Measurements from ENCODE around the gene MAPK1. TPM values are rescaled to one million over a fixed set of nuclear protein-coding genes. Genes with fewer than 3 reads are reported as not detected.
"Not testable (repeated sequence)": the region's sequence is repeated elsewhere in the genome, so short reads cannot be mapped to it uniquely, and the experiment has no call there.

Gene MAPK1
- total RNA-seq, 2 experiments from 2014 or later, result 39.4 to 44.0 TPM

DNA sequence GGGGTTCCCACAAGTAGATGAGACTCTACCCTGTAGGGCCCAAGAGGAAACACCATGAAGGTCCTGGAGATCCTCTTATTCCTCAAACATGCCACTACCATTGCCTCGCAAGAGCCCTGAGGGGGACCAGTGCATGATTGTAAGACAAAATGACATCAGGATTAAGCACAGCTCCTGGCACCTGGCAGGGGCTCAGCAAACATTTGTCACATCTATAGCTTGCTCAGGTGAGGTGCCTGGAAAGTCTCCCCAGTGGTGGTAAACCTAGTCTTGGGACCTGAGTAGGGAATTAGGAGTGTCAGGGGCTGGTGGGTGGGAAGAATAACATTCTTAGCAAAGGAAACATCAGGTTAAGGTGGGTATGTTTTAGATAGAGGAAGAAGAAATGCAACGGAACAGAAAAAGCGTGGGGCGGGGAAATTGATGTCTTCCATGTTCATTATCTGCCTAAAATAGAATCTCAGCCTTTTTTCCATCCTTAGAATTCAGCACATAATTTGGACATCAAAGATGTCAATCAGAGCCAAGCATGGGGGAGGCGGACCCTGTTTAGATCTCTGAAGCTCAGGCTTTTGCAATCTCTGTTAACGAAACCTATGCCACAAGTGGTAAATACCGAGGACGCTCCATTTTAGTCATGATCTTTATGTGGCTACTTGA, 132.8 kb downstream of the MAPK1 start:
- no peak for ATAC-seq (ENCODE audit: poor library complexity)
- Histone ChIP-seq H3K4me3 (ENCODE audit: low read length) (peak overlapping the region; percentile 56), H3K27ac (ENCODE audit: low read depth in 1 of 2, low read length in 2 of 2) (peak overlapping the region; percentile 57 to 59), H3K4me1 (ENCODE audit: insufficient read depth, low read length) (peaks cover 23% of the 10 kb centered on the region), H3K36me3 (ENCODE audit: insufficient read depth, low read length) (no peaks in the 10 kb centered on the region), H3K27me3 (ENCODE audit: control insufficient read depth in 1 of 2, insufficient read depth in 2 of 2, low read length in 2 of 2) (no peaks in the 10 kb centered on the region), H3K9me3 (ENCODE audit: control insufficient read depth in 1 of 2, insufficient read depth in 1 of 2, low read length in 2 of 2) (no peaks in the 10 kb centered on the region)
- H3K27me3 Mint-ChIP-seq, result no peaks in the 10 kb centered on the region
- ChIA-PET POLR2A (interaction anchor here (1.1 to 1.8 kb wide), 3 partner anchors 34 to 128 kb away, joined by 3 to 7 read pairs (median 3); no protein-coding TSS in a partner anchor), CTCF (interaction anchor here (1.2 to 1.5 kb wide), 3 partner anchors 21 to 203 kb away, joined by 3 to 5 read pairs (median 4); partner anchors contain the start of gene YDJC)
- H3K27ac Mint-ChIP-seq, result peak overlapping the region; percentile 79
- peak overlapping the region; percentile 80 for H3K4me3 Mint-ChIP-seq
- intact Hi-C loops (cut with DNase I, micrococcal nuclease), result no loop called here
- peak in 2 of 14 experiments; percentile 38 to 41 for DNase-seq
- TF ChIP-seq, protein P1, sequence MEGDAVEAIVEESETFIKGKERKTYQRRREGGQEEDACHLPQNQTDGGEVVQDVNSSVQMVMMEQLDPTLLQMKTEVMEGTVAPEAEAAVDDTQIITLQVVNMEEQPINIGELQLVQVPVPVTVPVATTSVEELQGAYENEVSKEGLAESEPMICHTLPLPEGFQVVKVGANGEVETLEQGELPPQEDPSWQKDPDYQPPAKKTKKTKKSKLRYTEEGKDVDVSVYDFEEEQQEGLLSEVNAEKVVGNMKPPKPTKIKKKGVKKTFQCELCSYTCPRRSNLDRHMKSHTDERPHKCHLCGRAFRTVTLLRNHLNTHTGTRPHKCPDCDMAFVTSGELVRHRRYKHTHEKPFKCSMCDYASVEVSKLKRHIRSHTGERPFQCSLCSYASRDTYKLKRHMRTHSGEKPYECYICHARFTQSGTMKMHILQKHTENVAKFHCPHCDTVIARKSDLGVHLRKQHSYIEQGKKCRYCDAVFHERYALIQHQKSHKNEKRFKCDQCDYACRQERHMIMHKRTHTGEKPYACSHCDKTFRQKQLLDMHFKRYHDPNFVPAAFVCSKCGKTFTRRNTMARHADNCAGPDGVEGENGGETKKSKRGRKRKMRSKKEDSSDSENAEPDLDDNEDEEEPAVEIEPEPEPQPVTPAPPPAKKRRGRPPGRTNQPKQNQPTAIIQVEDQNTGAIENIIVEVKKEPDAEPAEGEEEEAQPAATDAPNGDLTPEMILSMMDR (IDR thresholded peaks at IDR 0.05), result no peak
- peaks cover 14% of the 10 kb centered on the region for H3K4me1 Mint-ChIP-seq (ENCODE audit: low read depth)
- no peaks in the 10 kb centered on the region for H3K9me3 Mint-ChIP-seq
- no peaks in the 10 kb centered on the region for H3K36me3 Mint-ChIP-seq (ENCODE audit: low read depth)

DNA sequence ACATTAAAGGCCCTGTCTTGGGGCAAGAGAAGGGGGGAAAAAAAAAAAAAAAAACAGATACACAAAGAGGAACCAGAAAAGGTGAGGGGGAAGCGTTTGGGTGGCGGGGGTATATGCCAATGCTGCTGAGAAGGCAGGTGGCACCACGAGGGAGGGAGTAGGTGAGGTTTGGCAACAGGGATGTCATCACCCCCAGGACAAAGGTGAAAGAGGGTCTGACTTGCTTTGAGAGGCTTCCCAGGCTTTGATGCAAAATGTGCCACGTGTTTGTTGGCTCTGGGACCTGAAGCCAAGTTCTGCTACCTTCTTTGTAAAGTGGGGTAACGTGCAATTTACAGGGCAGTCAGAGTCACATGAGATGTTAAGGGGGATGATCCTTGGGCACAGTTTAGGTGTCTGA, 135.9 kb downstream of the MAPK1 start:
- Histone ChIP-seq H3K36me3 (ENCODE audit: insufficient read depth, low read length) (no peaks in the 10 kb centered on the region), H3K4me1 (ENCODE audit: insufficient read depth, low read length) (peaks cover 29% of the 10 kb centered on the region), H3K9me3 (ENCODE audit: control insufficient read depth in 1 of 2, insufficient read depth in 1 of 2, low read length in 2 of 2) (no peaks in the 10 kb centered on the region), H3K4me3 (ENCODE audit: low read length) (no peak overlapping the region), H3K27me3 (ENCODE audit: control insufficient read depth in 1 of 2, insufficient read depth in 2 of 2, low read length in 2 of 2) (no peaks in the 10 kb centered on the region), H3K27ac (ENCODE audit: low read depth in 1 of 2, low read length in 2 of 2) (no peak overlapping the region)
- TF ChIP-seq, protein P1 (IDR thresholded peaks at IDR 0.05), result no peak
- H3K4me3 Mint-ChIP-seq, result no peak overlapping the region
- intact Hi-C loops (cut with DNase I, micrococcal nuclease), result no loop called here
- no peak for ATAC-seq (ENCODE audit: poor library complexity)
- POLR2A ChIA-PET, result no interaction called here
- CTCF ChIA-PET, result no interaction called here
- H3K36me3 Mint-ChIP-seq (ENCODE audit: low read depth), result no peaks in the 10 kb centered on the region
- no peaks in the 10 kb centered on the region for H3K27me3 Mint-ChIP-seq
- peaks cover 17% of the 10 kb centered on the region for H3K4me1 Mint-ChIP-seq (ENCODE audit: low read depth)
- DNase-seq, result no peak
- no peaks in the 10 kb centered on the region for H3K9me3 Mint-ChIP-seq
- H3K27ac Mint-ChIP-seq, result no peak overlapping the region

DNA sequence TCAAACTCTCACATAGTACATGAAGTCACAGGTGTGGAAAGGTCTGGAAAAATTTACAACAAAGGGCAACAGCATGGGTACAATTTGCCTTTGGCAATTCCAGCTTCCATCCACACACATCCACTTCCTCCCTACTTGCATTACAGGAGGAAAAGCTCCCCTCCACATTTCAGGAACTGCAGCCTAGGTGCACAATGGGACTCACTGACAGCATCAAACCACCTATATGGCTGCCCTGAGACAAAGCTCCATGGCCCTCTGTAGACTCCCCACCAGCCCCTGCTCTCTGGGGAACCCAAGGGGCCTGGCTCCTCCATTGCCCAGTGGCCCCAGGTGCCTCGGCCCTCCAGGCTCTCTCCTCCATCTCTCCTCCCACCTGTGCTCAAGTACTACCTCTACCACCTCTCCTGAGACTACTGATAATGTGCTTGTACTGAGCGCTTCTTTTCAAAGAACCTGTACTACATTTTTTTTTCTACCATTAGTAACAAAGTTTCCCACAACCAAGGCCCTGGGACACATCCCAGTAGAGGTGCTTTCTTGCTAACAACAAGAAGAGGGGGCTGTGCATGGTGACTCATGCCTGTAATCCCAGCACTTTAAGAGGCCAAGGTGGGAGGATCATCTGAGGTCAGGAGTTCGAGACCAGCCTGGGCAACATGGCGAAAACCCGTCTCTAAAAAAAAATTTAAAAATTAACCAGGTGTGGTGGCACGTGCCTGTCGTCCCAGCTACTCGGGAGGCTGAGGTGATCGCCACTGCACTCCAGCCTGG, 136.7 kb downstream of the MAPK1 start:
- Histone ChIP-seq H3K36me3 (ENCODE audit: insufficient read depth, low read length) (no peaks in the 10 kb centered on the region), H3K27me3 (ENCODE audit: control insufficient read depth in 1 of 2, insufficient read depth in 2 of 2, low read length in 2 of 2) (no peaks in the 10 kb centered on the region), H3K4me1 (ENCODE audit: insufficient read depth, low read length) (peaks cover 30% of the 10 kb centered on the region), H3K27ac (ENCODE audit: low read depth in 1 of 2, low read length in 2 of 2) (no peak overlapping the region), H3K9me3 (ENCODE audit: control insufficient read depth in 1 of 2, insufficient read depth in 1 of 2, low read length in 2 of 2) (no peaks in the 10 kb centered on the region), H3K4me3 (ENCODE audit: low read length) (no peak overlapping the region)
- Mint-ChIP-seq H3K4me3 (no peak overlapping the region), H3K4me1 (ENCODE audit: low read depth) (peaks cover 18% of the 10 kb centered on the region), H3K9me3 (no peaks in the 10 kb centered on the region), H3K27me3 (no peaks in the 10 kb centered on the region), H3K27ac (no peak overlapping the region), H3K36me3 (ENCODE audit: low read depth) (no peaks in the 10 kb centered on the region)
- ATAC-seq (ENCODE audit: poor library complexity), result no peak
- ChIA-PET CTCF (no interaction called here), POLR2A (no interaction called here)
- TF ChIP-seq, protein P1 (IDR thresholded peaks at IDR 0.05), result no peak
- DNase-seq, result no peak
- intact Hi-C loops (cut with DNase I, micrococcal nuclease), result no loop called here

DNA sequence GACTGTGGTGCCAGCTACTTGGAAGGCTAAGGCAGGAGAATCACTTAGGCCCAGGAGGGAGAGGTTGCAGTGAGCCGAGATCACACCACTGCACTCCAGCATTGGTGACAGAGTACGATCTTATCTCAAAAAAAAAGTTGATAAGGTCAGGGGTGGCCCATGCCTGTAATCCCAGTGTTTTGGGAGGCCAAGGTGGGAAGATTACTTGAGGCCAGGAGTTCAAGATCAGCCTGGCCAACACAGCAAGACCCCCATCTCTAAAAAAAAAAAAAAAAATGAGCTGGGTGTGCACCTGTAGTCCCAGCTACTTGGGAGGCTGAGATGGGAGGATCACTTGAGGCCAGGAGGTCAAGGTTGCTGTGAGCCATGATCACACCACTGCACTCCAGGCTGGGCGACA, 138.3 kb downstream of the MAPK1 start:
- H3K27me3 ChIP-seq (ENCODE audit: control insufficient read depth in 1 of 2, insufficient read depth in 2 of 2, low read length in 2 of 2); H3K9me3 ChIP-seq (ENCODE audit: control insufficient read depth in 1 of 2, insufficient read depth in 1 of 2, low read length in 2 of 2); H3K27ac ChIP-seq (ENCODE audit: low read depth in 1 of 2, low read length in 2 of 2); H3K36me3 ChIP-seq (ENCODE audit: insufficient read depth, low read length); H3K27me3 Mint-ChIP-seq; DNase-seq; H3K36me3 Mint-ChIP-seq (ENCODE audit: low read depth); CTCF ChIA-PET; H3K9me3 Mint-ChIP-seq; ATAC-seq (ENCODE audit: poor library complexity); POLR2A ChIA-PET; H3K4me3 ChIP-seq (ENCODE audit: low read length); H3K27ac Mint-ChIP-seq; H3K4me1 Mint-ChIP-seq (ENCODE audit: low read depth); intact Hi-C loops (cut with DNase I, micrococcal nuclease); H3K4me3 Mint-ChIP-seq: not testable (repeated sequence)
- H3K4me1 ChIP-seq (ENCODE audit: insufficient read depth, low read length), result peaks cover 19% of the 10 kb centered on the region
